ENCODE results near the gene NAALADL2. TPM values are rescaled to one million over a fixed set of nuclear protein-coding genes. Genes with fewer than 3 reads are reported as not detected.

Gene NAALADL2
- total RNA-seq, 1 experiment from 2014 or later = 12.8 TPM

DNA sequence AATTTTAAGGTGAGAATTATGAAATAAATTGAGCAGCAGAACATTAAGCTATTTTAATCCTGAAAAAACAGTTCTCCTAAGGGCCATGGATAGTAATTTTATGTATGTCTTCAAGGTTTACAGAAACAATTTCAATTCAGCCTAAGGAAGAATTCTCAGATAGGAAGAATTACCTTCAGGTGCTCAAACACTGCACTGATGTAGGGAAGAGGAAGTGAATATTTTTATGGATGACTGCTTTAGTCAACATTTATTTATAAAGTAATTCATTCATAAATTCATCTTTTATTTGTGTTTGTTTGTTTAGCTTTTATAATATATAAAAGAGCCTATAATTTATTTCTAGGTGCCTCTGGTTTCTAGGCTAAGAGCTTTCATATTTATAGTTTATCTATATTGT, 620.7 kb downstream of the NAALADL2 start:
- Histone ChIP-seq H3K79me2 (ENCODE audit: low read depth) (no peaks in the 10 kb centered on the region), H2AFZ (no peak overlapping the region), H3F3A (ENCODE audit: insufficient read depth, low read depth) (no peaks in the 10 kb centered on the region), H3K4me3 (no peak overlapping the region), H3K4me2 (no peak overlapping the region), H4K20me1 (ENCODE audit: insufficient read depth) (no peaks in the 10 kb centered on the region), H3K27ac (no peak overlapping the region), H3K27me3 (ENCODE audit: insufficient read depth, low read depth) (no peaks in the 10 kb centered on the region), H3K9me3 (ENCODE audit: insufficient read depth, low read depth) (peaks cover 4% of the 10 kb centered on the region; the same call in 1 of the 2 replicates), H3K9me2 (ENCODE audit: insufficient read depth) (no peaks in the 10 kb centered on the region), H3K4me1 (replicated peaks; ENCODE audit: insufficient read depth) (no peaks in the 10 kb centered on the region), H3K36me3 (ENCODE audit: low read depth) (no peaks in the 10 kb centered on the region)
- BruUV-seq (replicated peaks) = no TSS peak
- ChIA-PET CTCF (no interaction called here), POLR2A (ENCODE audit: unreplicated experiment) (no interaction called here)
- TF ChIP-seq, protein P1, sequence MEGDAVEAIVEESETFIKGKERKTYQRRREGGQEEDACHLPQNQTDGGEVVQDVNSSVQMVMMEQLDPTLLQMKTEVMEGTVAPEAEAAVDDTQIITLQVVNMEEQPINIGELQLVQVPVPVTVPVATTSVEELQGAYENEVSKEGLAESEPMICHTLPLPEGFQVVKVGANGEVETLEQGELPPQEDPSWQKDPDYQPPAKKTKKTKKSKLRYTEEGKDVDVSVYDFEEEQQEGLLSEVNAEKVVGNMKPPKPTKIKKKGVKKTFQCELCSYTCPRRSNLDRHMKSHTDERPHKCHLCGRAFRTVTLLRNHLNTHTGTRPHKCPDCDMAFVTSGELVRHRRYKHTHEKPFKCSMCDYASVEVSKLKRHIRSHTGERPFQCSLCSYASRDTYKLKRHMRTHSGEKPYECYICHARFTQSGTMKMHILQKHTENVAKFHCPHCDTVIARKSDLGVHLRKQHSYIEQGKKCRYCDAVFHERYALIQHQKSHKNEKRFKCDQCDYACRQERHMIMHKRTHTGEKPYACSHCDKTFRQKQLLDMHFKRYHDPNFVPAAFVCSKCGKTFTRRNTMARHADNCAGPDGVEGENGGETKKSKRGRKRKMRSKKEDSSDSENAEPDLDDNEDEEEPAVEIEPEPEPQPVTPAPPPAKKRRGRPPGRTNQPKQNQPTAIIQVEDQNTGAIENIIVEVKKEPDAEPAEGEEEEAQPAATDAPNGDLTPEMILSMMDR (conservative IDR thresholded peaks at IDR 0.05) = no peak
- TF ChIP-seq EZH2 (IDR thresholded peaks at IDR 0.05; ENCODE audit: low read depth) = no peak
- intact Hi-C loops (cut with micrococcal nuclease; ENCODE audit: unreplicated experiment) = no loop called here
- no peak for DNase-seq

DNA sequence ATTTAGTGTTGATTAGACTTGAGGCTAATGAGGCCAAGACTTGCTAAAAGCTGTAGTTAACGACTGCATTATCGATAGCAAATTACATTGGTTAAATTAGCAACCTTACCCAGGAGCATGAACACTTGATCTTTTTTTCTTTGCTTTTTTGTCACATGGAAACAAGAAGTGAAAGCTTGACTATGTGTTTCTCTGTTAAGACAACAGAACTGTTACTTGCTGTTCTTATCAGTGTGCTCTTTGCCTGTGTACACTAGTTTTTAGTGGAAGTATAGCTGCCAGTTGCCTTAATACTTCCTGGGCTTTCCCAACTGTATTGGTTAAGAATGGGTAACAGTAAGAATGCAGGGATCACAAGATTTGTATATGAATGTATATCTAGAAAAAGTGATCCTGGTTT, 625.5 kb downstream of the NAALADL2 start:
- H3K27me3 ChIP-seq (ENCODE audit: insufficient read depth, low read depth) = no peaks in the 10 kb centered on the region
- TF ChIP-seq, protein P1 (conservative IDR thresholded peaks at IDR 0.05) = no peak
- no peak for TF ChIP-seq EZH2 (IDR thresholded peaks at IDR 0.05; ENCODE audit: low read depth)
- H3F3A ChIP-seq (ENCODE audit: insufficient read depth, low read depth) = no peaks in the 10 kb centered on the region
- CTCF ChIA-PET = no interaction called here
- no peaks in the 10 kb centered on the region; the same call in 1 of the 2 replicates for H3K9me2 ChIP-seq (ENCODE audit: insufficient read depth)
- H3K4me2 ChIP-seq = no peak overlapping the region
- H4K20me1 ChIP-seq (ENCODE audit: insufficient read depth) = no peaks in the 10 kb centered on the region
- intact Hi-C loops (cut with micrococcal nuclease; ENCODE audit: unreplicated experiment) = no loop called here
- no peak for DNase-seq
- no peaks in the 10 kb centered on the region for H3K4me1 ChIP-seq (replicated peaks; ENCODE audit: insufficient read depth)
- no peak overlapping the region for H3K27ac ChIP-seq
- no peaks in the 10 kb centered on the region for H3K36me3 ChIP-seq (ENCODE audit: low read depth)
- H2AFZ ChIP-seq = no peak overlapping the region
- H3K9me3 ChIP-seq (ENCODE audit: insufficient read depth, low read depth) = peaks cover 4% of the 10 kb centered on the region; the same call in 1 of the 2 replicates
- H3K79me2 ChIP-seq (ENCODE audit: low read depth) = no peaks in the 10 kb centered on the region
- POLR2A ChIA-PET (ENCODE audit: unreplicated experiment) = no interaction called here
- BruUV-seq (replicated peaks) = no TSS peak
- no peak overlapping the region for H3K4me3 ChIP-seq

DNA sequence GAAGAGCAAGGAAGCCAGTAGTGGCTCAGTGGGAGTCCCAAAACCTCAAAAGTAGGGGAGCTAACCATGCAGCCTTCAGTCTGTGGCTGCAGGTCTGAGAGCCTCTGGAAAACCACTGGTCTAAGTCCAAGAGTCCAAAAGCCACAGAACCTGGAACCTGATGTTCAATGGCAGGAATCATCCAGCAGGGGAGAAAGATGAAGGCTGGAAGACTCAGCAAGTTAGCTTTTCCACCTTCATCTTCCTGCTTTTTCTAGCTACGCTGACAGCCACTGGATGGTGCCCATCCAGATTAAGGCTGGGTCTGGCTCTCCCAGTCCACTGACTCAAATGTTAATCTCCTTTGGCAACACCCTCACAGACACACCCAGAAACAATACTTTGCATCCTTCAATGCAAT, 626.3 kb downstream of the NAALADL2 start:
- H3K9me2 ChIP-seq (ENCODE audit: insufficient read depth) = no peaks in the 10 kb centered on the region; the same call in 1 of the 2 replicates
- H3K36me3 ChIP-seq (ENCODE audit: low read depth) = no peaks in the 10 kb centered on the region
- no peaks in the 10 kb centered on the region for H3F3A ChIP-seq (ENCODE audit: insufficient read depth, low read depth)
- H3K27me3 ChIP-seq (ENCODE audit: insufficient read depth, low read depth) = no peaks in the 10 kb centered on the region
- no peaks in the 10 kb centered on the region for H3K79me2 ChIP-seq (ENCODE audit: low read depth)
- peaks cover 4% of the 10 kb centered on the region; the same call in 1 of the 2 replicates for H3K9me3 ChIP-seq (ENCODE audit: insufficient read depth, low read depth)
- H4K20me1 ChIP-seq (ENCODE audit: insufficient read depth) = no peaks in the 10 kb centered on the region
- no peak overlapping the region for H3K4me3 ChIP-seq
- intact Hi-C loops (cut with micrococcal nuclease; ENCODE audit: unreplicated experiment) = no loop called here
- POLR2A ChIA-PET (ENCODE audit: unreplicated experiment) = no interaction called here
- no peak overlapping the region for H3K27ac ChIP-seq
- CTCF ChIA-PET = no interaction called here
- no peak for DNase-seq
- BruUV-seq (replicated peaks) = no TSS peak
- TF ChIP-seq, protein P1 (conservative IDR thresholded peaks at IDR 0.05) = no peak
- TF ChIP-seq EZH2 (IDR thresholded peaks at IDR 0.05; ENCODE audit: low read depth) = no peak
- no peak overlapping the region for H3K4me2 ChIP-seq
- H3K4me1 ChIP-seq (replicated peaks; ENCODE audit: insufficient read depth) = no peaks in the 10 kb centered on the region
- no peak overlapping the region for H2AFZ ChIP-seq
